Measurements from ENCODE around the gene RHOT2. TPM values are rescaled to one million over a fixed set of nuclear protein-coding genes. Genes with fewer than 3 reads are reported as not detected.
A peak's percentile ranks its signal among the peaks of the same experiment; 100 is the strongest.

The RHOT2 gene
- total RNA-seq, 2 experiments from 2014 or later, result 110 TPM

DNA sequence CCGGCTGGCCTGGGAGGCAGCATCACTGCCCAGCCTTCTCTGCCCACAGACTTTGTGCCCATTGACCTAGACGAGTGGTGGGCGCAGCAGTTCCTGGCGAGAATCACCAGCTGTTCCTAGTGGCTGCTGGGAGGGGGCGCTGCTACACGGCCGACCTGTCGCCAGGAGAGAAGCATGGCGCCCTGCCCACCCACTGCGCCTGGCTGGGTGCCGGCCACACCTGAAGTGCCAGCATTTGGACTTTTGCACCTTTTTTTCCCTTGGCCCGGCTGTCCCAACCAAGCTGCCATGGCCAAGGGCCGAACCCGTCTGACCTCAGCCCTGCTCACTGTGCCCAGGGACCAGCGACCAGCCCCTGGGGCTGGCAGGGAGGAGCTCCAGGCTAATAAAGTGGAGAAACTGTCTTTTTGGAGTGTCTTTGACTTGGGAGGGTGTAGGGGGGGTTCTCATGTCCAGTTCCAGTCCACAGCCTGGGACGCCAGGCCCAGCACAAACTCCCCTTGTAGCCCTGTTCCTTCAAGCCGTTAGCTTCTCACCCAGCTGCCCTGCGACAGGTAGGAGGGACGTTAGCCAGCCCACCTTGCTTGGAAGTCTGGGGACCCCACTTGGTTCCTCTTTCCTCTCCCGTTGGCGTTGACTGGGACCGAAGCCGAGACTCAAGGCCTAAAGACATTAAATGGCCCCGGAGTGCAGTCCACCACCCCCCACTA is 19.7 kb upstream of the RHOT2 start:
- H3K4me1 Mint-ChIP-seq (ENCODE audit: low read depth), result peaks cover 19% of the 10 kb centered on the region
- CTCF ChIA-PET, result interaction anchor here (0.9 to 1.8 kb wide), 8 partner anchors 11 to 73 kb away, joined by 3 to 13 read pairs (median 3); partner anchors contain the start of genes ANTKMT and METTL26
- H3K27me3 Mint-ChIP-seq, result no peaks in the 10 kb centered on the region
- peak overlapping the region; percentile 86 for H3K4me3 Mint-ChIP-seq
- TF ChIP-seq, protein P1, sequence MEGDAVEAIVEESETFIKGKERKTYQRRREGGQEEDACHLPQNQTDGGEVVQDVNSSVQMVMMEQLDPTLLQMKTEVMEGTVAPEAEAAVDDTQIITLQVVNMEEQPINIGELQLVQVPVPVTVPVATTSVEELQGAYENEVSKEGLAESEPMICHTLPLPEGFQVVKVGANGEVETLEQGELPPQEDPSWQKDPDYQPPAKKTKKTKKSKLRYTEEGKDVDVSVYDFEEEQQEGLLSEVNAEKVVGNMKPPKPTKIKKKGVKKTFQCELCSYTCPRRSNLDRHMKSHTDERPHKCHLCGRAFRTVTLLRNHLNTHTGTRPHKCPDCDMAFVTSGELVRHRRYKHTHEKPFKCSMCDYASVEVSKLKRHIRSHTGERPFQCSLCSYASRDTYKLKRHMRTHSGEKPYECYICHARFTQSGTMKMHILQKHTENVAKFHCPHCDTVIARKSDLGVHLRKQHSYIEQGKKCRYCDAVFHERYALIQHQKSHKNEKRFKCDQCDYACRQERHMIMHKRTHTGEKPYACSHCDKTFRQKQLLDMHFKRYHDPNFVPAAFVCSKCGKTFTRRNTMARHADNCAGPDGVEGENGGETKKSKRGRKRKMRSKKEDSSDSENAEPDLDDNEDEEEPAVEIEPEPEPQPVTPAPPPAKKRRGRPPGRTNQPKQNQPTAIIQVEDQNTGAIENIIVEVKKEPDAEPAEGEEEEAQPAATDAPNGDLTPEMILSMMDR (IDR thresholded peaks at IDR 0.05), result peak; percentile 60
- H3K36me3 Mint-ChIP-seq (ENCODE audit: low read depth), result peaks cover 3% of the 10 kb centered on the region
- H3K9me3 Mint-ChIP-seq, result no peaks in the 10 kb centered on the region
- ATAC-seq (peak; percentile 49), DNase-seq (peak; percentile 73)
- intact Hi-C loops (cut with micrococcal nuclease), result no loop called here
- H3K27ac Mint-ChIP-seq, result peak overlapping the region; percentile 79
- POLR2A ChIA-PET, result interaction anchor here (1.0 to 4.8 kb wide), 7 partner anchors 11 to 38 kb away, joined by 3 to 28 read pairs (median 4); partner anchors contain the start of genes METTL26, RHBDL1 and RHOT2

- TF ChIP-seq, protein P1 (IDR thresholded peaks at IDR 0.05), result no peak
Observed at GRCh38 chr16:648781-649589, 18.9 kb upstream of the RHOT2 start, which contains the start of gene WDR90. WDR90 (plus strand) TSS chr16:649365; CDS start chr16:649417, 52 bp downstream.

GRCh38 chr16:649631-650030 is 18.3 kb upstream of the RHOT2 start:
- Mint-ChIP-seq H3K4me3 (peak overlapping the region; percentile 74), H3K27me3 (no peaks in the 10 kb centered on the region), H3K9me3 (no peaks in the 10 kb centered on the region), H3K27ac (peak overlapping the region; percentile 15), H3K36me3 (ENCODE audit: low read depth) (peaks cover 3% of the 10 kb centered on the region), H3K4me1 (ENCODE audit: low read depth) (peaks cover 14% of the 10 kb centered on the region)
- intact Hi-C loops (cut with micrococcal nuclease), result no loop called here
- ATAC-seq (peak; percentile 15), DNase-seq (peak; percentile 18)
- CTCF ChIA-PET, result interaction anchor here (0.6 to 1.2 kb wide), 4 partner anchors 10 to 29 kb away, joined by 3 to 5 read pairs (median 3); partner anchors contain the start of gene RHOT2
- TF ChIP-seq, protein P1 (IDR thresholded peaks at IDR 0.05), result no peak
- POLR2A ChIA-PET, result interaction anchor here (0.8 to 4.8 kb wide), 9 partner anchors 12 to 82 kb away, joined by 3 to 28 read pairs (median 4); partner anchors contain the start of genes JMJD8, METTL26, RHBDL1 and RHOT2

More at GRCh38 chr16:648781-649589, 18.9 kb upstream of the RHOT2 start, which contains the start of gene WDR90:
- peak within 1 kb of the TSS; percentile 79 for H3K27ac Mint-ChIP-seq
- H3K4me3 Mint-ChIP-seq, result peak within 1 kb of the TSS; percentile 86
- ATAC-seq (peak; percentile 85), DNase-seq (peak; percentile 95)
- peaks cover 3% of the 10 kb centered on the region for H3K36me3 Mint-ChIP-seq (ENCODE audit: low read depth)
- H3K27me3 Mint-ChIP-seq, result no peaks in the 10 kb centered on the region
- ChIA-PET CTCF (interaction anchor here (0.6 to 1.8 kb wide), 10 partner anchors 10 to 72 kb away, joined by 3 to 13 read pairs (median 3); partner anchors contain the start of genes ANTKMT, METTL26 and RHOT2), POLR2A (interaction anchor here (0.8 to 4.8 kb wide), 11 partner anchors 12 to 81 kb away, joined by 3 to 28 read pairs (median 4); partner anchors contain the start of genes JMJD8, METTL26, RHBDL1 and RHOT2)
- no peaks in the 10 kb centered on the region for H3K9me3 Mint-ChIP-seq
- peaks cover 18% of the 10 kb centered on the region for H3K4me1 Mint-ChIP-seq (ENCODE audit: low read depth)
- intact Hi-C loops (cut with micrococcal nuclease), result no loop called here

- Mint-ChIP-seq H3K27ac (no peak overlapping the region), H3K27me3 (no peaks in the 10 kb centered on the region), H3K4me3 (peak overlapping the region; percentile 21), H3K36me3 (ENCODE audit: low read depth) (peaks cover under 1% of the 10 kb centered on the region), H3K4me1 (ENCODE audit: low read depth) (peaks cover 9% of the 10 kb centered on the region), H3K9me3 (no peaks in the 10 kb centered on the region)
- POLR2A ChIA-PET, result interaction anchor here (1.1 to 4.8 kb wide), 4 partner anchors 10 to 33 kb away, joined by 4 to 28 read pairs (median 8); partner anchors contain the start of gene RHOT2
- DNase-seq (no peak), ATAC-seq (no peak)
- TF ChIP-seq, protein P1 (IDR thresholded peaks at IDR 0.05), result no peak
- CTCF ChIA-PET, result no interaction called here
- intact Hi-C loops (cut with micrococcal nuclease), result no loop called here
Observed at GRCh38 chr16:651844-652243, 16.1 kb upstream of the RHOT2 start.

All from activated CD8-positive, alpha-beta T cell treated with anti-CD3 and anti-CD28 coated beads for 36 hours (primary cell).